SIG-M5 (cell line): ENCODE data around the gene NDUFS2.

Experiments used
- DNase-seq: peaks from one replicate; lab custom pipeline; 2025; lab: John Stamatoyannopoulos, UW

NDUFS2 gene

DNA sequence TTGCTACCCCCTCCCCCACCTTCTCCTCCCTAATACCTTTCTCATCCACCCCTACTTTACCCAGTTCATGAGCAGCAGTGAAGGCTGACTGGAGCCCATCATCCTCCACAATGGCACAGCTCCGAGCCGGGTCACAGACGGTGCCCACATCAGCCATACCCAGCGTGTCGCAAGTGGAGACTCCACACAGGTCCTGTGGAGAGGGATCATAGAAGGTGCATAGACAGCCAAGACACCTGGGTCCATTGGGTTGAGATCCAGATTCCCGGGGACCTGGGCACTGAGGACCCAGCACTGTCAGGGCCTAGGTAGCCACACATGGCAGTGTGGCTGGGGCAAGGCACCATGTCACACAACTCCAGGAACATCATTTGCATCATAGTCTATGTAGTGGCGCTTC lies 6.1 kb upstream of the NDUFS2 start:
- DNase-seq = no peak

GRCh38 chr1:161196521-161197451 lies 5.4 kb upstream of the NDUFS2 start:
- no peak for DNase-seq

DNA sequence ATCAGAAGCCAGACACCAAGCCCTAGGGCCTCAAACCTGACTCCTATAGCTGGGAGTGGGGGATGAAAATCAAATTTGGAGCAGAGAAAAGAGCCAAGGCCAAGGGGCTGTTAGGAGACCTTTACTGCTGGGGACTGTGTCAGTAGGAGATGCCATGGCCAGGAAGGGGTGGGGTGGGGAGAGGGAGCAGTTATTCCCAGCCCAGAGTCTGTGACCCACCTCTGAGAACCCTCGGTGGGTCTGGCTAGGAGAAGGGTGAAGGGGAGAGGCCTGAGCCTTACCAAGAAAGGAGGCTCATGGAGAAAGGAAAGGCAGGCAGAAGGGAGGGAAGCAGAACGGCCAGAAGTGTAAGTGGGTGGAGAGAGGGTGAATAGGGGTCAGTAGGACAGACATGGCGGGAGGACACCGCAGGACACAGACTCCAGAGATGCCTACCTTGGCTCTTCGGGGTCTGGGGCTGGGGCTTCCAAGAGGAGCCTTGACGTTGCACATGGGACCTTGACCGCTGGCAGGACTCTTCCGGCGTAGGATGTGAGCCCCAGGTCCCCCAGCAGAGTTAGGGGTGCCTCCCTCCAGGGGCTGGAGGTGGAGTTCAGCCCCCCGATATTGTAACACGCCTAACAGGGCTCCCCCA lies 4.5 kb upstream of the NDUFS2 start:
- no peak for DNase-seq

DNA sequence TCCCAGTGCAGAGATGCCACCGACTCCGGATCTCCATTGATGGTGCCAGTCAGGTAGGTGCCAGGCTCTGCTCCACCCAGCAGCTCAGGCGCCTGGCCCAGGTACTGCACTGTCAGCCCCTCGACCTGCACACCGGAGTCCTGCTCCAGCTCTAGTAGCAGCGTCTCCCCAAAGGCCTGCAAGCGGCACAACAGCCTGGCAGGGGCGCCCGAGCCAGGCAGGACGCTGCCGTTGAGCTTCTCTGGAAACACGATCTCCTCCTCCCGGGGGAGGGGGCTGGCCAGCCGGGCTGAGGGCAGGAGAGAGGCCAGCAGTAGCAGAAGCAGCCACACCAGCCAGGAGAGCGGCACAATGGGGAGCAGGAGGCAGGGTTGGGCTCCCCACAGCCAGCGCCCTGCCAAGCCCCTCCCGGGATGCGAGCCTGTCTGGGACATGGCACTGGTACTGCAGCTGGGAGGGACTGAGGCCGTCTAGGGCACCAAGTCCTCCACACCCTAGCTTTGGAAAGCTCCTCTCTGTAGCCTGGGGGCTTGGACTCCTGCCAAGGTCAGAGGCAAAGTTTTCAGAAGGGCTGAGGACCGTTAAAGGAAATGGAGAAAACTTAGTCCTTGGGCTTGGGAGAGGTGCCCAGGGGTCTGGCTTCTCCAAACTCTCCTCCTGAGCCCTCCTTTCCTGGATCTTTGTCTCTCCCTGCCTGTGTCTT lies 3.8 kb upstream of the NDUFS2 start:
- DNase-seq = no peak

DNA sequence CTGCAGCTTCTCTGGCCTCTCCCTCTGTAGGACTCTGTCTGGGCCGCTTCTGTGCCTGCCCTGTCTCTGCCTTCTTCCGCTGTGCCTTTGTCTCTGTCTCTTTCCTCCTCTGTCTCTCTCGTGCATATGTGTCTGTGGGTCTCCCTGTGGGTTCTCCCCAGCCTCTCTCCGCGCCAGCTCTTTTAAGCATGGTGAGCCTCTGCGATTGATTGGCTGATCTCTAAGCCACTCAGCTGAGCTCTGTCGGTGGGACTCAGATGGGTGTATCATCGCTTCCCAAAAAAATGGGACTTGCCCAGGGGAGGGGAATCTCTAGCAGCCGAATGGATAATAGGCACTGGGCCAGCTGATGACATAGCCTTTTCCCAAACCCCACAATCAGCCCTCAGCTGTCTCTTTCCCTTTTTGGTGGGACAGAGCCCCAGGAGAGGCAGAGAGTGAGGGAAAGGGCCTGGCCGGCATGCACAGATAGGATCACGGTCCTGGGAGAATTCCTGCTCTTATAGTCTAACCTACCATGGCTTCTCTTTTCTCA lies 3.2 kb upstream of the NDUFS2 start, which contains the start of gene ADAMTS4:
TSS of gene ADAMTS4 (minus strand) at position 158 of the 535 bp plus-strand sequence. CDS start 427 bp downstream, outside the sequence.
- DNase-seq = no peak

DNA sequence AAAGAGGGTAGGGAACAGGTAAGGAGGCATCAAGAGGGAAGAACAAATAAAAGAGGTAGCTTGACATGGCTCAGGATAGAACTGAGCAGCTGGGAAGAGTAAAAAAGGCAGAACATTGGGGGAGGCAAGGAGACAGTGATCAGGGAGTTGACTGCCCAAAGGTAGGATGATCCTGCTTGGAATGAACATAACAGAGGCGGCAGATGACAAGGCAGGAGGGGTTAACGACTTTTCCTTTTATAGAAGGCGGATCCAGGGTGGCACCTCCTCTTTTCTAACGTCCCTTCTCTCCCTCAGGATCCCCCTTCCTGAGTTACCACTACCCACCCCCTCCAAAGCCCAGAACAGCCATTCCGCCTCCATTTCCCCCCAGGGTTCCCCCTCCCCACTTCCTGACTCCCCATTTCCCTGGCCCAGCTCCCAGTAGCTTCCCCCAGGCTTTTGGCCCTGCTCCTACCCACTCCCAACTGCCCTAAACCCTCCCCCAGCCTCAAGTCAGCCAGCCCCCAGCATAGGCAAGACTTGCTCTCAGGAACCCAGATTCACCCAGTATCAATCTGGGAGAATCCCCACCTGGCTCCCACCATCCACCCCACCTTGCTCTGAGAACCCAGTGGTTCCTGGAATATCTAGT lies 2.5 kb upstream of the NDUFS2 start:
- DNase-seq = no peak

- DNase-seq = no peak
These were observed 1.7 kb upstream of the NDUFS2 start for GRCh38 chr1:161200421-161200991.

- no peak for DNase-seq
These were observed 953 bp upstream of the NDUFS2 start for GRCh38 chr1:161200992-161201835.

GRCh38 chr1:161206411-161207140 lies 4.4 kb downstream of the NDUFS2 start:
- no peak for DNase-seq

DNA sequence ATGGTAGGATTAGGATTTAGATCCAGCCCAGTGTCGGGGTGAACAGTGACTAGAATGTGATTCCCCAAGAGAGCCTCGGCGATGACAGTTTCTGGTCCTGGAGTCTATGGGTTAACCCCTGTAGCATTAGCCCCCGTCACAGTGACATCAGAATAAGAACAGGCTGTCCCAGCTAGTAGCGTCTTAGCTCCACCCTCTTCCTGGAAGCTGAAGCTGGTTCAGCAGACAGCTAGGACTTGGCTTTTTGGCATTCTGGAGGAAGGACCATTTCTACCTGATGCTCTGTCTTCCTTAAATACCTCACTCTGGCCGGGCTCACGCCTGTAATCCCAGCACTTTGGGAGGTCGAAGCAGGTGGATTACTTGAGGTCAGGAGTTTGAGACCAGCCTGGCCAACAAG lies 5.0 kb downstream of the NDUFS2 start:
- DNase-seq = no peak

GRCh38 chr1:161209790-161210409 lies 7.7 kb downstream of the NDUFS2 start:
- DNase-seq = no peak

DNA sequence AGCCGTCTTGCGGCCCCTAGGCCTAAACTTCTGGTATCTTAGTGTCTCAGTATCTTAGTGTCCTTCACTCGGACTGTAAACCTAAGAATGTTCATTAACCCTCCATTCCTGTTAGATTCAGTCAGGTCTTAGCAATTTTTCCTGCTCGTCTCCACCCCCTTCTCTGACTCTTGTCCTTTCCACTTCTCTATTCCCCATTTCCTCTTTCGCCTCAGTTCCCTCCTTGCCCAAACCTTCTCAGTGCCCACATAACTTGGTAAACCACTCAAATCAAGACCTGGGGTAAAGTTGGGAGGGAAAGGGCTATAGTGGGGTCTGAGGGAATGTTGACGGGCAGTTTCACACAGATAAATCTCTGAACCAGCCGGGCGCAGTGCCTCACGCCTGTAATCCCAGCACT lies 12.2 kb downstream of the NDUFS2 start:
- DNase-seq = no peak

GRCh38 chr1:161215076-161215475 lies 12.9 kb downstream of the NDUFS2 start, which contains the start of gene FCER1G:
TSS of gene FCER1G (plus strand) at chr1:161215295. CDS start at chr1:161215322, 27 bp downstream.
- DNase-seq = no peak

DNA sequence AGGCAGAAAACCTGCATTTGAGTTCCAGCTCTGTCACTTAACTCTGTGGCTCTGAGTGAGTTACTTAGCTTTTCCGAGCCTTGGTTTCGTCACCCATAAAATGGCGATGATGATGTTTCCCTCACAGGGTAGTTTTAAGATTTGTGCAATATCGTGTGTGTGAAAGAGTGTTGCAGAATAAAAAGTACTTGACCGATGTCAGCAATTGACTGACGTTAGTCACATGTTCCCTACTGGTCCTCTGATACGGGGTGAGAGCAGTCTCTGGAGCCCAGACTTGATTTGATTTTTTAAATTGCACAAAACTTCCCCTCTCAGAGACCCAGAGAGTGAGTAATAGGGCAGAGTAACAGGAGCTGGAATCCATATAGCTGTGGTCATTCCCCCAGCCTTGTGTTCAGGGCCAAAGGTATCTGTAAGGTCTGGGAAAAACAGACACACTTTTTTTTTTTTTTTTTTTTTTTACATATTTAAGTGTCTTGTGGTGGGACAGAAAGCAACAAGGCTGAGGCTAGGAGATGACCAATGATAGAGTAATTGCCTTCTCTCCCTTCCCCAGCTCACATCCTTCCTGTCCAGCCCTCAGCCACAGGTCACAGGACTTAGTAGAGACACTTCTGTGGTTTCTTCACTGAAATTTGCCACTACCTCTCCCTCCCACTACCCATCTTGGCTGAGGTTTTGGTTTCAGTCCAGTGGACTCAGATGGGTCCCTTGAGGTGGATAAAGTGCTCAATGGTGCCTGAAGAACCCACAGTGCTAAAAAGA lies 15.0 kb downstream of the NDUFS2 start:
- DNase-seq = peak; percentile 93

DNA sequence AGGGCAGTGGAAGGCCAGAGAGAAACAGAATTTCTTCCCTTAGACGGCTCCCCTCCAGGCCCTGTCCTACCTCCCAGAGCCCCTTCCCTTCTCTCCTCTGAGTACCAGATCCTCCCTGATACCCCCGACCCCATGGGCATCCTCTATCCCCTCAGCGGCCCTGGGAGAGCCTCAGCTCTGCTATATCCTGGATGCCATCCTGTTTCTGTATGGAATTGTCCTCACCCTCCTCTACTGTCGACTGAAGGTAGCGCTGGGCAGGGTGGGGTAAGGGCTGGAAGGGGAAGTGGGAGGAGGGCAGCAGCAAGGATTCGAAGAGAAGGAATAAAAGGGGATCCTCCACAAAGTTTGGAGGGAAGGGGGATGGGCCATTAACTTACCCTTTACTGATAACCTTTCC lies 15.7 kb downstream of the NDUFS2 start:
- no peak for DNase-seq

DNA sequence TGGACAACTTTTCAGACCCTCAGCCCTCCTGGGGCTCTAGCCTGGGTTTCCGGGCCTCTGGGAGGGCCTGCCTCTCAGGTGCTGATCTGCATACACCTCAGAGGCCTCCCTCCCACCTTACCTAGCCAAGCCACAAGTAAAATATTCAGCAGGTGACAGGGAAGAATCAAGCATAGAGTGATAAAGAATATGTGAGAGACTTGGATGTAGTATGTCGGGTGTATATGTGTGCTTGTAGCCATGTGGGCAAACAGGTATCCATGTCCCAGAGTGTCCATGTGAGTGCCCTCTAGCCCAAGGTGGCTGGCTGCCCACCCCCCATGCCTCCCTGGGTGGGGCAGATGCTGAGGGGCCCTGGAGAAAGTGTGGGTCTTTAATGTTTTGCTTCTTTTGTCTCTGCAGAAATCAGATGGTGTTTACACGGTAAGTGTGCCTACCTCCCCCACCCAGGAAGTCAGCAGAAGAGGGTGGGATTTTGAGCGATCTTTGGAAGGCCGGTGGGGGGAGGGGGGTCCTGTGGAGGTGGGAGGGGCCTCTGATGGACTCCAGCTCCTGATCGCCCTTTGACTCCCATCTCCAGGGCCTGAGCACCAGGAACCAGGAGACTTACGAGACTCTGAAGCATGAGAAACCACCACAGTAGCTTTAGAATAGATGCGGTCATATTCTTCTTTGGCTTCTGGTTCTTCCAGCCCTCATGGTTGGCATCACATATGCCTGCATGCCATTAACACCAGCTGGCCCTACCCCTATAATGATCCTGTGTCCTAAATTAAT lies 16.3 kb downstream of the NDUFS2 start:
- no peak for DNase-seq

- no peak for DNase-seq
These were observed 17.1 kb downstream of the NDUFS2 start for GRCh38 chr1:161219078-161219892.
